Stimulated activated CD8-positive, alpha-beta memory T cell treated with anti-CD3 and anti-CD28 coated beads, Interleukin-4, amount 100 ng/mL, for 4 hours (primary cell): ENCODE data around the gene PPP1R15B.
"Not testable (repeated sequence)": the region's sequence is repeated elsewhere in the genome, so short reads cannot be mapped to it uniquely, and the experiment has no call there.

Experiments
- DNase-seq, 2 donors: peaks; one replicate each; pipeline ENCODE4 v3.0.0-alpha.2; 2020; ENCODE audit warnings: low read depth in 2 of 2, low spot score in 1 of 2

Gene PPP1R15B

DNA sequence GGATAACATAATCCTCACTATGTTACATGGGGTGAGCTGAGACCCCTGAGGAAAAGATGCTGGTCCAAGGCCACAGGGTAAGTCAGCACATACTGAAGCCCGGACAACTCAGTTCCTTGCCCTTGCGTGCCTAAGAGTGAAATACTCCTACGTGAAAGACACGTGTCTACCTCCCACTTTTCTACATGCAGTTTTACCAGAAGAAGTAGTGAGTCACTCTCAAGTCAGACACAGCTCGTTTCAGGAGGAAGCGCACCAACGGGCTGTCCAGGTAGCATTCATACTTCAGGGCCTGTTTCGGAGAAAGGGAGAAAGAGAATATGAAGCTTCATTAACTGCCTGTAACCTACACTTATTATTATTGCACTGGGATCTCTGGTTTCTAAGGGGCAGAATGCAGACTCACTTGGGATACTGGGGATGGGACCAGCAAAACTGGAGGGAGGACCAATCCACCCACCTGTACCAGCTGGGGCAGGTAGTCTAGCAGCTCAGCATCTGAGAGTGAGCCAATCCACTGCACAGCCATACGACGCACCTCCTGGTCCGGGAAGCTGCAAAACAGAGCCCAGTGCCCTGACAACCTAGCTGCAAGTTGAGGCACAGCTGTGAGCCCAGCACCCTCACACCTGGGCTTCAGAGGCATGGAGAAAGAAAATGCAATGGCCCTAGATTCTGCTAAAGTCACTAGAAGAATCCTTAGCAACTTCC, 32.4 kb upstream of the PPP1R15B start:
- DNase-seq: no peak

DNA sequence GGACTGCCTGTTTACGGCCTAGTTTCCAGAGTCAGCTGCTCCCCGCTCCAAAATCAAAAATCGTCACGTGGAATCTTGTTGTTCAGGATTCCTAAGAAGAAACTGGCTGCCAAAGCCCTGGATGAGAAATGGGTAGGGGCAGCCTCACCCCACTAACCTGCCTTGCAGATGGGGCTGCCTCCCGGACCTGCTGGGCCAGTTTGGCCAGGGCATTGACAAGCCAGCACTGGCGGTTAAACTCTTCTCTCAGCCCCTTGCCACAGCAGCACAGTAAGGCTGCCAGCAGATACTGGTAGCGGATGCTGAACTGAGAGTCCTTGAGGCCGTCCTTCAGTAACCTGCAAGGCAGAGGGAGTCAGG, 31.6 kb upstream of the PPP1R15B start:
- DNase-seq: no peak

DNA sequence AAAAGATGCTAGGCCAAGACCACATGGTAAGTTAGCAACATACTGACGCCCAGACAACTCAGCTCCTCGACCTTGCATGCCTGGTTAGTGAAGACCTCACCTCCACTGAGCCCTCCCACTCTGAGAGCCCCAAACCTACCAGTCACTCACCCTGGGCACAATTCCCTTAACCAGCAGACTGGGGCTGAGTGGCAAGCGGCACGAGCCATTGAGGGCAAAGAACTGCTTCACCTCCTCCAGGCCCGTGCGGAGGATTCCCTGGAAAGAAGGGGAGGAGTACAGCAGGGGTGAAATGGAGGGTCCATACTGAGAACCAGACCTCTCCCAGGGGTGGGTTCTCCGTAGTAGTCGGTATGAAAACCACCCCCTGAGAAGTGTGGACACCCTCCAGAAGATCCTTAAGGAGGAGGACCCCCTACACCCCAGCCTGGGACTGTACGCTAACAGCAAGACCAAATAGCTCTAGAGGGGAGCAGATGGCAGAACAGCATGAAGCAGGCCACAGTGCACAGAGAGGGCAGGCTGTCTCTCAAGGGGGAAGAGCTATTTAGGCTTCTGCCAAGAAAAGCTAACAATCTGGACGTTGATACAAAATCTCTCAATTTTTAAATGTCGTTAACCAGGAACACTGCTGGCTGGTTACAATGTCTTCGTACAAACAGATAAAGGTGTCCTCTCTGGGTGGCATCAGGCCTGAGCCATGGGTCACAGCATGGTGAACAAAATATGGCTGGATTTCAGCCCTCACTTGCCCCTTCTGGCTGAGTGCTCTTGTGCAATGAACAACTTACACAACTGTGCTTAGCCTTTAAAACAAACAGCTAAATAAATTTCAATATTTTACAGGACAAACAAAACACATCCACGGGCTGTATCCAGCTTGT, 31.0 kb upstream of the PPP1R15B start:
- no peak for DNase-seq

DNA sequence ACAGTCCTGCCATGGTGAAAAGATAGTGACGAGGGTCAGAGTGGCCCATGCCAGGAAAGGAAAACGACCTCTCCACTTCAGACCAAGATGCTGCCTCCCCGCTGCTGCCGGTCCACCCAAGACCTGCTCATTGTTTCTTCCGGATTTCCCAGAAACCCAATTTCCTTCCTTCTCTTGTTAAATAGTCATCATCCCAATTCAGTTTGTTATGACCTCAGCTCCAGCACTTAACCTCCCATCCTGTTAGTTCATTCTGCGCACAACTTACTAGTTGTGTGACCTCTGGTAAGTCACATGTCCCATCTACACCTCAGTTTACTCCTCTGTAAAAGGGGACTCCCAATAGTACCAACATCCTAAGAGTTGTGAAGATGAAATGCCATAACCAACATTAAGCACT, 29.9 kb upstream of the PPP1R15B start:
- no peak for DNase-seq

DNA sequence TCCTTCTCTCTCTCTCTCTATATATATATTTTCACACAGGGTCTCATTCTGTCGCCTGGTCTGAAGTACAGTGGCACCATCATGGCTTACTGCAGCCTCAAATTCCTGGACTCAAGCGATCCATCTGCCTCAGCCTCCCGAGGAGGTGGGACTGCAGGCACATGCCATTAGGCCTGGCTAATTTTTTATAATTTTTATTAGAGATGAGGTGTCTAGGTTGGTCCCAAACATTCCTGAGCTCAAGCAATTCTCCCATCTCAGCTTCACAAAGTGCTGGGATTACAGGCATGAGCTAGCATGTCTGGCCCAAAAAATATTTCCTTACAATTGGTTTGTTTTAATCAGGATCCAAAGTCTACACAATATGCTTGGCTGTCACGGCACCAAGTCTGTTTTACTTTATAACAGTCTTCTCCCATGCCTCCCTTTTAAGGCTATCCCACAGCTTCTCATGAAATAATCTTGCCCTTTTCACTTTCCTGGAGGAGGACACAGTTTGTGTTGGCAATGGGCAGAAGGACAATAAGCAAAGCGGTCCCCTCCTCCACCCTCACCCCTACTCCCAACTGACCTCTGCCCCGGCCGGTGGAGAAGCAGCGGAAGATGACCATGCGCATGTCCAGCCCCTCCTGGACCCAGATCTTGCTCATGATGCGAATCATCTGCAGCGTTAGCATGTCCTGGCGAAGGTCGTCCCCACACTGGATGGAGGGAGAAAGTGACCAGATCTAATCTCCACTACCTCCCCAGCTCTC, 28.2 kb upstream of the PPP1R15B start:
- no peak for DNase-seq

DNA sequence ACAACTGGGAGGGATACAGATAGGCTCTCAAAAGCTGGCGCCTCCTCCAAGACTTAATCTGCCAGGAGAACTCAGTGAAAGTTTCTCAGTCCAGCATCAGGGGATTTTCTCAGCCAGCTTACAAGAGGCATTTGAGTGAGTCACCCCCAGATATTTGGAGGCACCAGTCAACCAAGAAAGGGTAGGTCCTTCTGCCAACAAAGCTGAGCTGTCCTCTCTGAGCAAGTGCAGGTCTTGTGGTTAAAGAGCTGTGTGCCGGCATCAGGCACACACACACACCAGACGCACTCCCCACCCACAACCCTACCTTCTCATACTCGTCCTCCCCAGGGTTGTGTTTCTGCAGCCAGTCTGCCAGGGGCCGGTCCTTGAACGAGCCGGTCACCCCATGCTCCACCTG, 27.0 kb upstream of the PPP1R15B start:
- DNase-seq: no peak

DNA sequence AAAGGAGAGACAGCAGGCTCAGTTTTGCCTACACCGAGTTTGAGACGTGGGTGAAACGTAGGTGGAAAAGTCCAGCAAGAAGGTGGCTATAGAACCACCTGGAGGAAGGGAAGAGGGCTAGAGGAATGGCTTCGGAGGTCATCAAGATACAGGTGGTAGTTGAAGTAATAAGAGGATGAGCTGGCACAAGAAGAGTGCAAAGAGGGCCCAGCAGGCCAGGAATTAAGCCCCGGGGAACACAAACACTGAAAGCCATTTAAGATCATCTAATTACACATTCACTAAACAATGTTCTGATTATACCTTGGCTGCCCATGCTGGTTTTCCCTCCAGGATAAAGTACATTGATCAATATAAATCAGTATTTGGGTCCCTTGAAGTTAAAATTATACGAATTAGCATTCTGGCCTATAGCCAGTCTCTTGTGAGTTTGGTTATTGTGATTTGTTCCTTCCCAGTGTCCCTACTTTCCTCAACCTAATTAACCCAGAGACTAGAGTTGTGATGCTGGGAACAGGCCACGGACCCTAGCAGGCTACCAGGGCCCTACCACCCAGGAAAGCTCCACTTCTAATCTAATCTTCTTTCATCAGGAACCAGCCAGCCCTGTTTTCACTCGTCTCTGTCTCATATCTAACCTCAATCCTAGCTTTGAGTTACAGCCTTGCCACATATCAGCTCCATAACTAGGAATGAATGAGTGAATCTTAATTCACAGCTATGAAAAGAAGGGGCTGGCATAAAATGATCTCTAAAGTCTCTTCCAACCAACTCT, 26.4 kb upstream of the PPP1R15B start:
- DNase-seq: no peak

DNA sequence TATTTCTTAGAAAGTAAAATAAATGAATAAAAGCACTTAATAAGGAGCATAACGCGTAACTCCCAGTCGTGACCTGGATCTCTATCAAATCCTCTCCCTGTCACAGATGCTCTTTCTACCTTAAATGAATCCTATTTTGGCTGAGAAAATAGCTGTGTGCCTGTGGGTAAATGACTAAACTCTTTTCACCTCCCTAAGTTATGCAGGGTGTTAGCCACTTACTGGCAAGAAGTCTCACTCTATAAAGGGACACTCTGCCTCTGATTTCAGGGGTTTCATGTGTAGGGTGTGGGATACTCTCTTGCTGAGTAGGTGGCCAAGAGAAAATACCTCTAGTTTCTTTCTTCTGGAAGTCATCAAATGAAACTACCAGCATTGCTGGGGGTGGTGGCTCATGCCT, 24.3 kb upstream of the PPP1R15B start:
- no peak for DNase-seq

DNA sequence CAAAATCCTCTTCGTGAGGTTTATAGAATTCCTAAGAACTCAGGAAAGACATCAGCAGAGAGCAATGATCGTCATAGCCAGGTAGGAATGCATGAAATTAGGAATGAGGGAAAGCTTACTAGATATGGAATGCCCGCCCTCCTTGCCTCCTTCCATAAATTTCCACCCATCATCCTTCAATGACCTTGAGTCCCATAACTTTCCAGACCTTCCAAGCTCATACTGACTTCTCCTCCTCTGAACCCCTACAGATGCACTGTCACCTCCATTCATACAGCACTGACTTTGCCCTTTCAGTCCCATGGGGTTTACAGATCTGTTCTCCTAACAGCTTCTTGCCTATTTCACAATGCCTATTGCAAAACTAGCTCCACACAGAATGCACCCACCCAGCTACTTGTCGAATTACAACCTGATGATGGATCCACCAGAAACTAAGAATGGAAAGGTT, 23.8 kb upstream of the PPP1R15B start:
- no peak for DNase-seq

DNA sequence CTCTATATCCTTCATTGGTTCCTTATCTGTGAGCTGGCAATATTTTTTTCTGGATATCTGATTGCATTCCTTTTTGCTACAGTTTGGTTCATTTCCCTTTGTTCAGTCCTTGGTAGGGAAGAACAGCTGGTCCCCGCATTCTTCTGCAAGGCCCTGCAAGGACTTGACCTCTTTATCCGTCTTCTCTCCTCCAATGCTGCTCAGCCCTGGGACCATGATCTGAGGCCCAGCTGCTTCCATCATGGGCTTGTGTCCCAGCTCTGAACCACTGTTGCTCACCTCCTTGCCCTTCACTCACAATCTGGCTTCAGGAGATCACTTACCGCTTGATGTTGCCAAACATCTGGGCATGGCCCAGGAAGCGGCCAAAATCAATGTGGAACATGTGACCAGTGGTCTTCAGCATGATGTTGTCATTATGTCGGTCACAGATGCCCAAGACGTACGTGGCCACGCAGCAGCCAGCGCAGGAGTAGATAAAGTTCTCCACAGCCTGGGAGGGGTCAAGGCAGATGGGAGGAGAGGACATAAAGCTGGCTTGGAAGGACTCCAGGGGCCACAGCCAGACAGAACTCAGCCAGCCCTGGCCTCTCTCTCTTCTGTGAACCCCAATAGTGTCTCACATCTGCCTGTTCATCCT, 22.6 kb upstream of the PPP1R15B start:
- DNase-seq: no peak

DNA sequence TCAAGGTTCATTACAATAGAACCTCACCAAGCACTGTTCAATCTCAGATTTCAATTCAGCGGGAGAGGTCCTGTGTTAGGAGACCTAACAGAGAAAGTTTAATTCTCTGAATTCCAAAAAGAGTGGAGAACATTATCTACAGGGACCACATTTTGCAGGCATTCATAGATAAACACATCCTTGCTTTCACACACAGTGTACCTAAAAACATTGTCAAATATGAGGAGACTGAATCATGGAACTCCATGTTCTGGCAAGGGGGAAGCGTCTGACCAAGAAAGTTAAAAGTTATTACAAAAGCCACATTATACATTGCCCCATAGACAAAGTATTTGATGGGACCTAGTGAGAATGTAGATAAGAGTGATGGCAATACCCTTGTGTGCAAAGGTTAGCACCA, 21.1 kb upstream of the PPP1R15B start:
- no peak for DNase-seq

DNA sequence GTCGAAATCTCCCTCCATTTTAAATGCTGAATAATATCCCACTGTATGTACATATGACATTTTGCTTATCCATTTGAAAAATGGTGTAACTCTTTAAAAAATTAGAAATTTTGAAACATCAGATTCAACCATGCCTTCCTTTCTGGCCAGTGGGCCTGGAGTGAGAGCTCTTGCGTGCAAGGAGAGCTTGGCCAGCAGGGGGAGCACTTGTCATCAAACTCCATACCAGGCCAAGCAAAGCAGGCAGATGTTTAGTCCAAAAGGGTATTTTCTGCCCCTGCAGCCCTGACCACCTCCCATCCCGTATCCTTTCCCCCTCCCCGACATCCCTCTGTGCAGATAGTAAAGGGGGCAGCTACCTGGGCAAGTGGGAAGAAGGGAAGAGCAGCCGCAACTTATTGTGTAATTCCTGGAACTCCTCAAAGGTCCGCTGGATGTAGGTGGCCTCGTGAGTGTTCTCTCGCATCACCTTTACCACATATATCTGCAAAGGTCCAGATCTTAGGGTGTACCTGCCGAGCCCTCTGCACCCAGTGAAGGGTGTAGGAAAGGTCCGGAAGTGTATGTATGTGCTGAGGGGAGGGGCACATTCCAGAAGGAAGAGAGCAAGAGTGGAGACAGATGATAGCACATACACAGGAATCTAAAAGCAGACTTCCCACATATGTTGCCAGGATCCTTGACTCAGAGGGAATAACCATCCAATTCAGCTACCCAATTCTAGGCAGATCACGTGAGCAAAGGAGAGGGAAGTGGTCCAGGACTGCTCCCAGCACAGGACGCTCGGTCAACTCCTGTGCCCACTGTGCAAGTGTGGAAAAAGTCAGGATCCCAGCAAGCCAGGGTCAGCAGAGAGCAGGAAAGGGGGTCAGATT, 19.9 kb upstream of the PPP1R15B start:
- peak; percentile 55 to 69 for DNase-seq

DNA sequence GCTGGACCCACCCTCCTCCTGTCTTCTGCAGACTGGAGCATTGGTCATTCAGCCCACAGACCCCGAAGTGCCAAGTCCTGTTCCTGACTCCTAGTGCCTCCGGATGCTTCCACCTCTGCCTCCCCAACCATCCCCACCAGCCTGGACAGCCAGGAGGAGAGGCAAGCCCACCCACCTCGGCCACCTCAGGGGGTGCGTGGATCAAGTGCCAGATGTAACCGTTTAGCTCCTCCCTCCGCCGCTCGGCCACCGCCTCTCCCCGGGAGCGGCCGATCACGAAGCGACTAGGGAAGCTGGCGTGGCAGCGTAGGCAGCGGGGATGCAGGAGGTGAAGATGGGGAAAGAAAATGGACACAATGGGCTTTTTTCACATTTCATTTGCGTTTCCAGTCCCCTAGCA, 18.1 kb upstream of the PPP1R15B start:
- DNase-seq: no peak

DNA sequence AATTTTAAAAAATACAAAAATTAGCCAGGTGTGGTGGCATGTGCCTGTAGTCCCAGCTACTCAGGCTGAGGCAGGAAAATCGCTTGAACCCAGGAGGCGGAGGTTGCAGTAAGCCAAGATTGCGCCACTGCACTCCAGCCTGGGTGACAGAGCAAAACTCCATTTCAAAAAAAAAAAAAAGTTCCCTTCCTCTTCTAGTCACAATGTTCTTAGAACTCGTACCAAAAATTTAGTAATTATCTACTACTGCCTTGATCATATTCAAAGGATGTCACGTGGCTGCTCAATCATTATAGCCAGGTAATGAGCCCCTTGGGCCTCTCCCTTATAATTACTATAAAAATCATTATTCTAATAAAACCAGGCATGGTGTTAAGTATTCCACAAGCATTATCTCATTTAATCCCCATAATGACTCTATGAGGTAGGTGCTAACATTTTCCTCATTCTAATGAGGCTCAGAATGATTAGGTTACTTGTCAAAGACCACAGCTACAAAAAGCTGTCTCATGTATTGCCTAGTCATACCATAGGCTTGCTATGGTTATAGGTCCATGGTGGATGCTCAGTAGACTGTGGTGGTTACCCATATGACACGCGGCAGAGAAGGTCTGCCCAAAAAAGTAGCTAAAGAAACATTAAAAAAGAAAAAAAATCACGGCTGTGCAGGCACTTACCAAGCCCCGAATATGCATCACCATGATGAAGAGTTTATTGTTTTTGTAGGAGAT, 15.5 kb upstream of the PPP1R15B start:
- DNase-seq: no peak

DNA sequence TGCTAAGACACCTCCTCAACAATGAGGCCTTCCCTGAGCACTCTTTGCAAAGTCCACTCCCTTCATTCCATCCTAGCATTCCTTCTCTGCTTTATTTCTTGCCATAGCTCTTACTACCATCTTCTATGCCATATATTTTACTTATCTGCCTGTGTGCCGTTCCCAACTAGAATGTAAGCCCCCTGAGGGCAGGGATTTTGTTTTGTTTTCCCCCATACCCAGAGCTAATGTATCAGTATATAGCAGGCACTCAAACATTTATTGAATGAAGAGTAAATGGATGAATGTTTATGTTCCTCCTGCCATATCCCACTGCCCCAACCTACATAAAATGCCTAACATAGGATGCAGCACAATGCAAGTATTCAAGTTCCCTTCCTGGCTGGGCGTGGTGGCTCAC, 14.9 kb upstream of the PPP1R15B start:
- no peak for DNase-seq

DNA sequence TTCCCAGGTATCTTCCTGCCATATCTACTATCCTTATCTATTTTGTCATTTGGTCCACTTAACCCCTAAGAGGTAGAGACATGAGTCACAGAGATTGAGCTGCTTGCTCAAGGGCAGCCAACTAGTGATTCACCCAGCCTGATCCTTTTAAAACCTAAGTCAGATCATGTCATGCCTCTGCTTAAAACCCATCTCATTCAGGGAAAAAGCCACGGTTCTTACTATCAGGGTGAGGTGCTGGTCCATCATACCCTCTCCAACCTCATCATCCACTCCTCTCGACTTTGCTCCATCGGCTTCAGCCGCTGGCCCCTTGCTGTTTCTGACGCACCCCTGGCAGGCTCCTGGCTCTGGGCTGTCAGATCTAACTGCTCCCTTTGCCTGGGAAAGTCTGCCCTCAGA, 14.4 kb upstream of the PPP1R15B start:
- DNase-seq: no peak

DNA sequence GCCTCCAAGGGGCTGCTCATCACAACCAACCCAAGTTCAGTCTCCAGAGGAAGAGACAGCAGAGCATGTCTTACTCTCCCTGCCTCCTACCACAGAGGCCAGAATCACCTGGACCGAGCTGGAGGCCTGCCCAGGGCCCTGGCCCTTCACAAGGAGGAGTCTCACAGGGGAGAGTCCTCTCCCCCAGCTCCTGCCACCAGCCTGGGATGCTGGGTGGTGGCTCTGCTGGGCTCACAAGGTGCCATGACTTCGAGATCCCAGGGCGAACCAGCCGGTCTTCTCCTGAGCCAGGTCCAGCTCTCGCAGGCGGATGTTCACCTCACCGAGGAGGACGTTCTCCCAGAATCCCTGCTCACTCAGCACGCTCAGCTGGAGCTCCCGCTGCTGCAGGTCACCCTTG, 13.0 kb upstream of the PPP1R15B start:
- DNase-seq: no peak

DNA sequence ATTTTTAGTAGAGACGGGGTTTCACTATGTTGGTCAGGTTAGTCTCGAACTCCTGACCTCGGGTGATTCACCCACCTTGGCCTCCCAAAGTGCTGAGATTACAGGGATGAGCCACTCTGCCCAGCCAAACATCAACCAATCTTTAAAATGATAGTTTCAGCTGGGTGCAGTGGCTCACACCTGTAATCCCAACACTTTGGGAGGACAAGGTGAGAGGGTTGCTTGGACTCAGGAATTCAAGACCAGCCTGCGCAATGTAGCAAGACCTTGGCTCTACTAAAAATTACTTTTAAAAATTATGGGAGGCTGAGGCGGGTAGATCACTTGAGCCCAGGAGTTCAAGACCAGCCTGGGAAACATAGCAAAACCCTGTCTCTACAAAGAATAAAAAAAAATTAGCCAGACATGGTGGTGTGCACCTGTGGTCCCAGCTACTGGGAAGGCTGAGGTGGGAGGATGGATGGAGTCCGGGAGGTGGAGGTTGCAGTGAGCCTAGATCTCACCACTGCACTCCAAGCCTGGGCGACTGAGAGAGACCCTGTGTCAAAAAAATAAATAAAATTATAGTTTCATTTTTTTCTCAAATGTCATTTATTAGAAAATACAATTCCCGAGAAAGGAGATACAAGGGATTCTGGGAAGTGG, 10.6 kb upstream of the PPP1R15B start:
- not testable (repeated sequence) for DNase-seq

DNA sequence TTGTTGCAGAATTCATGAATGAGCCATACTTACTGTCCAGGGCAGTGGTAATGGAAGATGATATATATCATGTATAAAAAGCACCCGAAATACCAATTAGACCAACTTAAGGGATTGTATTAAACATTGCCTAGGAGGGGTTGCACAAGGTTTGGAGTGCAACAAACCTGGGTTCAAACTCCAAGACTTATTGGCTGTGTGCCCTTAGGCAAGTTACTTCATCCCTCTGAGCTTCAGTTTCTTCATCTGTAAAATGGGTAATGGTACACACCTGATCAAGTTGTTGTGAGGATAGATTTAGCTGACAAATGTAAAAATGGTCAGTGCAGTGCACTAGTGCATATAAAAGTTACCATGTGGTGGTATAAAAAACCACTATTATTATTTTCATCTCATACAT, 9.8 kb upstream of the PPP1R15B start:
- DNase-seq: no peak
